Osteoblast (primary cell): ENCODE measurements around the gene SMARCA1. TPM values are rescaled to one million over a fixed set of nuclear protein-coding genes. Genes with fewer than 3 reads are reported as not detected.
"Not testable (repeated sequence)": the region's sequence is repeated elsewhere in the genome, so short reads cannot be mapped to it uniquely, and the experiment has no call there.

Experiments
- DNase-seq: peaks from one replicate; pipeline ENCODE4 v3.0.0; 2011; ENCODE audit warnings: low spot score, mixed read lengths; ENCODE audit not compliant: insufficient read length; ENCODE audit errors: missing footprints
- H2AFZ ChIP-seq: 2 replicates; pipeline ENCODE4 v1.6.0; 2011; ENCODE audit warnings: mild to moderate bottlenecking, low read length
- H3K27ac ChIP-seq: 2 replicates; pipeline ENCODE4 v1.5.1; 2011; ENCODE audit warnings: mild to moderate bottlenecking, low read depth, low read length, moderate library complexity
- H3K27me3 ChIP-seq: 2 replicates; pipeline ENCODE4 v1.6.0; 2012; ENCODE audit warnings: mild to moderate bottlenecking, control low read depth, inconsistent platforms, low read length, moderate library complexity; ENCODE audit not compliant: insufficient read depth
- H3K36me3 ChIP-seq: 2 replicates; pipeline ENCODE4 v1.5.1; 2011; ENCODE audit warnings: mild to moderate bottlenecking, low read length, control low read depth, moderate library complexity; ENCODE audit not compliant: insufficient read depth
- H3K4me1 ChIP-seq: 2 replicates; pipeline ENCODE4 v1.5.1; 2011; ENCODE audit warnings: mild to moderate bottlenecking, low read length, control low read depth, moderate library complexity; ENCODE audit not compliant: insufficient read depth
- H3K4me2 ChIP-seq: 2 replicates; pipeline ENCODE4 v1.6.0; 2011; ENCODE audit warnings: mild to moderate bottlenecking, low read length; ENCODE audit not compliant: insufficient read depth
- H3K4me3 ChIP-seq: fragments of 200-600 bp; sonication (generic); 3 replicates; pipeline ENCODE4 v1.5.1; 2012; ENCODE audit warnings: mild to moderate bottlenecking, low read length, inconsistent platforms; ENCODE audit not compliant: insufficient read depth
- H3K79me2 ChIP-seq: 2 replicates; pipeline ENCODE4 v1.6.0; 2012; ENCODE audit warnings: mild to moderate bottlenecking, low read length, control low read depth, inconsistent platforms; ENCODE audit not compliant: insufficient read depth
- H3K9me3 ChIP-seq: 2 replicates; pipeline ENCODE4 v1.5.1; 2011; ENCODE audit warnings: low read depth, low read length, control low read depth
- H4K20me1 ChIP-seq: 2 replicates; pipeline ENCODE4 v1.6.0; 2012; ENCODE audit warnings: mild to moderate bottlenecking, low read length, control low read depth; ENCODE audit not compliant: insufficient read depth
- total RNA-seq: library from RNA; depleted of rRNA; stranded (reverse); fragments of >200 nt; gene quantifications from 2 replicates; pipeline ENCODE4 v1.2.3, GENCODE V29; 2012
- TF ChIP-seq, protein P1 (sequence below): IDR thresholded peaks from 2 replicates; pipeline ENCODE4 v1.5.1; 2011; ENCODE audit warnings: mild to moderate bottlenecking, low read depth, low read length, moderate library complexity; ENCODE audit errors: extremely low read depth

Gene SMARCA1
- total RNA-seq, 1 donor = 58.6 TPM

DNA sequence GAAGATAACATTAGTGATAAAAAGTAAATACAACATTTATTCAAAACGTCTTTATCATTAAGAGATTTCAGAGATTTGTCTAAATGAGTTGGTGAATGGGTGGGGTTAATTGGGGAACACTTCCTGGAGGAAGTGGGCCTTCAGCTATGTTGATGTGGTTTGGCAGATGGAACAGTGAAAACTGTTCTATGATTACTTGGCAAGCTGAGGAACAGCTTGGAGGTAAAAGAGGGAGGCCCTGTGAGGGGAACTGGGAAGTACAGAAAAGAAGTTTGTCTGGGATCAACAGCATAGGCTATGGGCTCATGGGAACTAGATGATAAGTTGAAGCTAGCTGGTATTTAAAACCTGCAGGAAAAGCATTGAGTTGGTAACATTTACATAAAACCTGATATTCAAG, 42.8 kb upstream of the SMARCA1 start:
- Histone ChIP-seq H2AFZ (no peak overlapping the region), H3K9me3 (no peaks in the 10 kb centered on the region), H3K27me3 (no peaks in the 10 kb centered on the region), H3K36me3 (peaks cover 13% of the 10 kb centered on the region), H4K20me1 (no peaks in the 10 kb centered on the region), H3K27ac (no peak overlapping the region), H3K4me2 (no peak overlapping the region), H3K4me3 (no peak overlapping the region), H3K79me2 (no peaks in the 10 kb centered on the region), H3K4me1 (no peaks in the 10 kb centered on the region)
- TF ChIP-seq, protein P1, sequence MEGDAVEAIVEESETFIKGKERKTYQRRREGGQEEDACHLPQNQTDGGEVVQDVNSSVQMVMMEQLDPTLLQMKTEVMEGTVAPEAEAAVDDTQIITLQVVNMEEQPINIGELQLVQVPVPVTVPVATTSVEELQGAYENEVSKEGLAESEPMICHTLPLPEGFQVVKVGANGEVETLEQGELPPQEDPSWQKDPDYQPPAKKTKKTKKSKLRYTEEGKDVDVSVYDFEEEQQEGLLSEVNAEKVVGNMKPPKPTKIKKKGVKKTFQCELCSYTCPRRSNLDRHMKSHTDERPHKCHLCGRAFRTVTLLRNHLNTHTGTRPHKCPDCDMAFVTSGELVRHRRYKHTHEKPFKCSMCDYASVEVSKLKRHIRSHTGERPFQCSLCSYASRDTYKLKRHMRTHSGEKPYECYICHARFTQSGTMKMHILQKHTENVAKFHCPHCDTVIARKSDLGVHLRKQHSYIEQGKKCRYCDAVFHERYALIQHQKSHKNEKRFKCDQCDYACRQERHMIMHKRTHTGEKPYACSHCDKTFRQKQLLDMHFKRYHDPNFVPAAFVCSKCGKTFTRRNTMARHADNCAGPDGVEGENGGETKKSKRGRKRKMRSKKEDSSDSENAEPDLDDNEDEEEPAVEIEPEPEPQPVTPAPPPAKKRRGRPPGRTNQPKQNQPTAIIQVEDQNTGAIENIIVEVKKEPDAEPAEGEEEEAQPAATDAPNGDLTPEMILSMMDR = no peak
- DNase-seq = no peak

GRCh38 chrX:129565046-129565650, 41.9 kb upstream of the SMARCA1 start:
- H3K27me3 ChIP-seq = no peaks in the 10 kb centered on the region
- no peaks in the 10 kb centered on the region for H3K79me2 ChIP-seq
- H3K36me3 ChIP-seq = peaks cover 13% of the 10 kb centered on the region
- no peaks in the 10 kb centered on the region for H3K4me1 ChIP-seq
- H3K27ac ChIP-seq = no peak overlapping the region
- TF ChIP-seq, protein P1 = no peak
- no peaks in the 10 kb centered on the region for H3K9me3 ChIP-seq
- H3K4me2 ChIP-seq = no peak overlapping the region
- H2AFZ ChIP-seq = no peak overlapping the region
- no peak overlapping the region for H3K4me3 ChIP-seq
- no peaks in the 10 kb centered on the region for H4K20me1 ChIP-seq
- no peak for DNase-seq

GRCh38 chrX:129564345-129564744, 41.1 kb upstream of the SMARCA1 start:
- H3K27ac ChIP-seq, H3K4me2 ChIP-seq: not testable (repeated sequence)
- peaks cover 19% of the 10 kb centered on the region for H3K36me3 ChIP-seq

GRCh38 chrX:129561453-129561852, 38.2 kb upstream of the SMARCA1 start:
- TF ChIP-seq, protein P1 = no peak
- no peaks in the 10 kb centered on the region for H3K79me2 ChIP-seq

More at GRCh38 chrX:129564345-129564744, 41.1 kb upstream of the SMARCA1 start:
- not testable (repeated sequence) for H3K4me3 ChIP-seq, H3K4me1 ChIP-seq, DNase-seq, H2AFZ ChIP-seq, H3K79me2 ChIP-seq, H4K20me1 ChIP-seq, H3K27me3 ChIP-seq, H3K9me3 ChIP-seq

More at GRCh38 chrX:129561453-129561852, 38.2 kb upstream of the SMARCA1 start:
- no peaks in the 10 kb centered on the region for H3K9me3 ChIP-seq
- no peak overlapping the region for H3K4me3 ChIP-seq
- no peak for DNase-seq
- H3K27me3 ChIP-seq = peaks cover 2% of the 10 kb centered on the region
- no peak overlapping the region for H2AFZ ChIP-seq
- H3K4me1 ChIP-seq = no peaks in the 10 kb centered on the region
- no peaks in the 10 kb centered on the region for H4K20me1 ChIP-seq
- H3K36me3 ChIP-seq = peaks cover 26% of the 10 kb centered on the region
- no peak overlapping the region for H3K4me2 ChIP-seq
- H3K27ac ChIP-seq = no peak overlapping the region
